Hepatocyte (in vitro differentiated cells): ENCODE data around the gene SPIRE1.

Experiments used
- CTCF ChIP-seq: fragments of 200-600 bp; sonication (generic); IDR thresholded peaks from 2 replicates; pipeline ENCODE4 v1.5.1; 2016; ENCODE audit warnings: antibody characterized with exemption, mild to moderate bottlenecking; ENCODE audit not compliant: poor library complexity
- EZH2 ChIP-seq: fragments of 200-600 bp; sonication (generic); IDR thresholded peaks from 2 replicates; pipeline ENCODE4 v1.6.1; 2016; ENCODE audit warnings: antibody characterized with exemption, mild to moderate bottlenecking, borderline replicate concordance
- EZH2phosphoT487 ChIP-seq: fragments of 200-600 bp; sonication (generic); IDR thresholded peaks from one replicate; pipeline ENCODE4 v1.6.1; 2018; ENCODE audit warnings: antibody characterized with exemption, mild to moderate bottlenecking, low read depth, moderate library complexity; ENCODE audit not compliant: unreplicated experiment, severe bottlenecking

- TF ChIP-seq CTCF: no peak
- no peak for TF ChIP-seq EZH2phosphoT487
- no peak for TF ChIP-seq EZH2
Observed at GRCh38 chr18:12507007-12507406, 150.9 kb downstream of the SPIRE1 start.
